Adrenal gland (tissue), 12 donors: ENCODE results near the gene XYLT1. TPM values are rescaled to one million over a fixed set of nuclear protein-coding genes. Genes with fewer than 3 reads are reported as not detected.

ENCODE experiments used
- DNase-seq, 7 donors: peaks; one replicate each; pipeline ENCODE4 v3.0.0-alpha.2; 2019 to 2020
- H3K27ac ChIP-seq, 5 donors: fragments of 200-600 bp; sonication (generic) in 4 of 5; 1 replicate in 3 of 5; 2 replicates in 2 of 5; pipeline versions ENCODE4 v1.5.1 to v1.8.0; 2016 to 2020; ENCODE audit warnings: mild to moderate bottlenecking in 1 of 5
- H3K27me3 ChIP-seq: fragments of 200-600 bp; 2 replicates; pipeline ENCODE4 v1.8.0; 2021
- H3K36me3 ChIP-seq, 2 donors: fragments of 200-600 bp; replicated peaks in 1 of 2; 1 replicate in 1 of 2; 2 replicates in 1 of 2; pipeline versions ENCODE4 v1.5.1 to v1.8.0; 2018 to 2022
- H3K4me1 ChIP-seq, 2 donors: fragments of 200-600 bp; replicated peaks in 1 of 2; 1 replicate in 1 of 2; 2 replicates in 1 of 2; pipeline versions ENCODE4 v1.5.1 to v1.8.0; 2018 to 2021
- H3K4me3 ChIP-seq, 4 donors: fragments of 200-600 bp; sonication (generic) in 3 of 4; one replicate each; pipeline ENCODE4 v1.5.1; 2016 to 2018
- H3K9me3 ChIP-seq, 3 donors: fragments of 200-600 bp; sonication (generic) in 1 of 3; replicated peaks in 1 of 3; 1 replicate in 2 of 3; 2 replicates in 1 of 3; pipeline versions ENCODE4 v1.5.1 to v1.8.0; 2016 to 2021
- CTCF ChIP-seq, 6 experiments: fragments of 450-650 bp in 4 of 6; fragments of 200-600 bp in 2 of 6; sonication (generic) in 1 of 6; IDR thresholded peaks; 1 replicate in 5 of 6; 2 replicates in 1 of 6; pipeline versions ENCODE4 v1.5.1 to v1.8.0; 2016 to 2021; ENCODE audit warnings: antibody characterized with exemption in 6 of 6, mild to moderate bottlenecking in 2 of 6, moderate library complexity in 1 of 6
- POLR2A ChIP-seq, 2 donors: fragments of 450-650 bp; IDR thresholded peaks; one replicate each; pipeline ENCODE4 v1.6.1; 2017; ENCODE audit warnings: antibody characterized with exemption in 2 of 2, mild to moderate bottlenecking in 2 of 2, moderate library complexity in 1 of 2
- WGBS, 4 donors: extraction: QIAGEN DNeasy Blood & Tissue Kit in 2 of 4; methylation state at CpG; one replicate each; pipeline versions ENCODE4 v1.1.5 to v1.1.7; 2013 to 2017; 5-methylcytosine and 5-hydroxymethylcytosine counted together
- intact Hi-C, 2 donors: fragments of 100-400 bp; cut with DNase I; formaldehyde crosslinking; loops; one replicate each; pipeline versions ENCODE4 v1.14.1 to v1.15.0; 2022 to 2023
- polyA plus RNA-seq, 3 donors: library from polyadenylated mRNA; stranded (reverse); fragments of 200-250 nt in 2 of 3; fragments of 350-450 nt in 1 of 3; fragmentation: Illumina TruSeq in 1 of 3; extraction: RNeasy Lipid Tissue Mini Kit (QIAGEN cat#74804) in 1 of 3; gene quantifications; one replicate each; pipeline ENCODE4 v1.2.3, GENCODE V29; 2013 to 2014
- total RNA-seq, 9 donors: library from RNA; depleted of rRNA in 4 of 9; stranded (reverse); fragments of >200 nt in 4 of 9; fragments of 120-200 nt in 1 of 9; fragmentation: NEBNext Ultra II Directional in 1 of 9; extraction: Animal tissue kit (Norgen Biotek cat#: 25700) in 1 of 9; gene quantifications; one replicate each; pipeline versions ENCODE4 v1.1.0 to v1.2.4, GENCODE V29; 2013 to 2023
- donor health status: healthy with polysubstance abuse.
- donor health status: Bipolar disorder and iron deficiency.
- donor health status: DM: yes; HTN: yes; CAD: no.
- donor health status: DM: no; HTN: no; CAD: no.
- donor health status: DM: no; HTN: no; CAD: no.
- donor health status: DM: yes; HTN: yes; CAD: no.

The XYLT1 gene
- total and polyA plus RNA-seq, 12 donors: 1.3 to 67.6 (median 16.8) TPM

GRCh38 chr16:17205279-17206211 lies 265.2 kb downstream of the XYLT1 start:
- no peaks in the 10 kb centered on the region for H3K27me3 ChIP-seq
- no peak overlapping the region for H3K27ac ChIP-seq
- no peak overlapping the region for H3K4me3 ChIP-seq
- TF ChIP-seq CTCF (IDR thresholded peaks at IDR 0.05) (no peak), POLR2A (IDR thresholded peaks at IDR 0.05) (no peak)
- intact Hi-C loops: no loop called here
- peaks cover 0 to 17% of the 10 kb centered on the region in 2 donors for H3K4me1 ChIP-seq
- H3K36me3 ChIP-seq: no peaks in the 10 kb centered on the region
- no peaks in the 10 kb centered on the region for H3K9me3 ChIP-seq
- DNase-seq: no peak
- 57 to 75% (median 67%) methylated on average over 8 of the region's 8 CpGs for WGBS, 4 donors

GRCh38 chr16:17204644-17205043 lies 266.1 kb downstream of the XYLT1 start:
- Histone ChIP-seq H3K4me3 (no peak overlapping the region), H3K36me3 (no peaks in the 10 kb centered on the region), H3K27me3 (no peaks in the 10 kb centered on the region), H3K9me3 (no peaks in the 10 kb centered on the region), H3K4me1 (peaks cover 0 to 17% of the 10 kb centered on the region in 2 donors), H3K27ac (no peak overlapping the region)
- intact Hi-C loops: no loop called here
- DNase-seq: no peak
- WGBS, 4 donors: 31 to 51% (median 37%) methylated on average over 2 of the region's 2 CpGs
- TF ChIP-seq POLR2A (IDR thresholded peaks at IDR 0.05) (no peak), CTCF (IDR thresholded peaks at IDR 0.05) (no peak)

- TF ChIP-seq POLR2A (IDR thresholded peaks at IDR 0.05) (no peak), CTCF (IDR thresholded peaks at IDR 0.05) (no peak)
- 82 to 85% (median 84%) methylated on average over 2 of the region's 2 CpGs for WGBS, 4 donors
- H3K27ac ChIP-seq: no peak overlapping the region
- intact Hi-C loops: no loop called here
- H3K9me3 ChIP-seq: no peaks in the 10 kb centered on the region
- no peak for DNase-seq
- no peak overlapping the region for H3K4me3 ChIP-seq
- H3K27me3 ChIP-seq: no peaks in the 10 kb centered on the region
- H3K36me3 ChIP-seq: no peaks in the 10 kb centered on the region
- H3K4me1 ChIP-seq: peaks cover 0 to 17% of the 10 kb centered on the region in 2 donors
Measured at GRCh38 chr16:17204206-17204605, 266.6 kb downstream of the XYLT1 start.

- no peaks in the 10 kb centered on the region for H3K9me3 ChIP-seq
- TF ChIP-seq CTCF (IDR thresholded peaks at IDR 0.05) (no peak), POLR2A (IDR thresholded peaks at IDR 0.05) (no peak)
- H3K36me3 ChIP-seq: no peaks in the 10 kb centered on the region
- no peaks in the 10 kb centered on the region for H3K27me3 ChIP-seq
- H3K4me3 ChIP-seq: no peak overlapping the region
- peaks cover 0 to 17% of the 10 kb centered on the region in 2 donors for H3K4me1 ChIP-seq
- no peak for DNase-seq
- intact Hi-C loops: no loop called here
- 75 to 90% (median 89%) methylated on average over 1 of the region's 1 CpG for WGBS, 4 donors
- no peak overlapping the region for H3K27ac ChIP-seq
Measured at GRCh38 chr16:17203424-17203823, 267.3 kb downstream of the XYLT1 start.
